Kidney epithelial cell (primary cell): ENCODE data around the gene ACP6. TPM values are rescaled to one million over a fixed set of nuclear protein-coding genes. Genes with fewer than 3 reads are reported as not detected.

Source experiments
- DNase-seq: peaks from one replicate; pipeline ENCODE4 v3.0.0-alpha.2; 2010; ENCODE audit warnings: low read depth
- H3K27me3 ChIP-seq: 2 replicates; pipeline ENCODE4 v1.6.0; 2011; ENCODE audit warnings: low read length; ENCODE audit not compliant: control insufficient read depth, insufficient read depth
- H3K36me3 ChIP-seq: 2 replicates; pipeline ENCODE4 v1.5.1; 2011; ENCODE audit warnings: low read length; ENCODE audit not compliant: control insufficient read depth, insufficient read depth
- H3K4me3 ChIP-seq: 2 replicates; pipeline ENCODE4 v1.5.1; 2011; ENCODE audit warnings: low read depth, mild to moderate bottlenecking, control low read depth, low read length
- CTCF ChIP-seq: IDR thresholded peaks from 2 replicates; pipeline ENCODE4 v1.5.1; 2011; ENCODE audit warnings: mild to moderate bottlenecking, moderate library complexity, low read length, control low read depth, inconsistent platforms; ENCODE audit not compliant: insufficient read depth, poor library complexity, severe bottlenecking
- total RNA-seq: library from RNA; depleted of rRNA; stranded (reverse); fragments of >200 nt; gene quantifications from 2 replicates; pipeline ENCODE4 v1.2.3, GENCODE V29; 2015

Gene ACP6
- total RNA-seq, 1 donor from 2014 or later, result 12.5 TPM

DNA sequence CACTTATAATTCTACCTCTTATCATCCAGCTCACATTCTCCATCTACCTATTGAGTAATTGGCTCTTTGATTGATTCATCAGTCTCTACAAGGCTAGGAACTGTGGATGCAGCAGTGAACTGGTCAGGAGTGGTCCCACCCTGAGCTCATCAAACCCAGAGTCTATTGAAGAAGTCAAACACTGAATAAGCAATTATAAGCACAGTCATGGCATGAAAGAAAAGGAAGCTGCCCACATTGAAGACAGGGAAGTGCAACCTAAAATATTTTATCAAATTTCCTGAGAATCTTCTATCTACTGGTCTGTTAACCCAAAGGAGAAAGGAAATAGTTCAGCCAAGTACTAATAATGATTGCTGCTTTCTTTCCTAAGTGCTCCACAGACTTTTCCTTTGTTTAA is 35.7 kb downstream of the ACP6 start:
- Histone ChIP-seq H3K36me3 (no peaks in the 10 kb centered on the region), H3K4me3 (no peak overlapping the region), H3K27me3 (no peaks in the 10 kb centered on the region)
- TF ChIP-seq CTCF, result no peak
- DNase-seq, result no peak

DNA sequence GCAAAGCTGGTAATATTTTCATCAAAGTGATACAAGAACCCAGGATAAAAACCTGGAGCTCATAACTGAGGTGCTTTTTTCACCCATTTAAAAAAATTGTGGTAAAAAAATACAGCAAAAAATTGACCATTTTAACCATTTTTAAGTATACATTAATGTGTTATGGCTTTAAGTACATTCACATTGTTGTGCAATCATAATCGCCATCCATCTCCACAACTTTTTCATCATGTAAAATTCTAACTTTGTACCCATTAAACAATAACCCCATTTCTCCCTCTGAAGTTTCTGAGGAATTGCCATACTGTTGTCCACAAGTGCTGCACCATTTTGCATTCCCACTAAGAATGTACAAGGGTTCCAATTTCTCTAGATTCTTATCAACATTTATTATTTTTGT is 36.6 kb downstream of the ACP6 start:
- no peak for TF ChIP-seq CTCF
- no peaks in the 10 kb centered on the region for H3K27me3 ChIP-seq
- no peak overlapping the region for H3K4me3 ChIP-seq
- H3K36me3 ChIP-seq, result no peaks in the 10 kb centered on the region
- DNase-seq, result no peak

- Histone ChIP-seq H3K36me3 (no peaks in the 10 kb centered on the region), H3K27me3 (no peaks in the 10 kb centered on the region), H3K4me3 (no peak overlapping the region)
- DNase-seq, result no peak
- TF ChIP-seq CTCF, result no peak
These were observed 38.5 kb downstream of the ACP6 start for GRCh38 chr1:147631839-147632238.

DNA sequence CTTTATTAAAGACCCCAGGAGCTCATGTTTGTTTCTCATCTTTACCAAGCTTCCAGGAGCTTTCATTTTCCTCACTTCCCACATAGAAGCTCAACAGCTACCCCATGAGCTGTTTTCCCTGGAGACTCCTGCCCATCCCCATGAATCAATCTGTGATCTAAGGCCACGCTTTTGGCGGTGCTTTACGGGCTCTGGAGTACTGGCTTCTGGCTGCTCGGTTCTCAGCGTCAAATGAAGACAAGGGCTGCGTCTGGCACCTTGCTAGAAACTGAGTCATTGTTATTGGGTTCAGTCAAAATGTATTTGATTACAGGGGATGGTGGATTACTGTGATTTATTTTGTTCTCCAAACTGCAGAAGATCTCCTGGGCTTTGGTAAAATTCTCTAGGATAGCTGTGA is 39.9 kb downstream of the ACP6 start:
- no peak for DNase-seq
- no peak for TF ChIP-seq CTCF
- Histone ChIP-seq H3K36me3 (no peaks in the 10 kb centered on the region), H3K27me3 (no peaks in the 10 kb centered on the region), H3K4me3 (no peak overlapping the region)

DNA sequence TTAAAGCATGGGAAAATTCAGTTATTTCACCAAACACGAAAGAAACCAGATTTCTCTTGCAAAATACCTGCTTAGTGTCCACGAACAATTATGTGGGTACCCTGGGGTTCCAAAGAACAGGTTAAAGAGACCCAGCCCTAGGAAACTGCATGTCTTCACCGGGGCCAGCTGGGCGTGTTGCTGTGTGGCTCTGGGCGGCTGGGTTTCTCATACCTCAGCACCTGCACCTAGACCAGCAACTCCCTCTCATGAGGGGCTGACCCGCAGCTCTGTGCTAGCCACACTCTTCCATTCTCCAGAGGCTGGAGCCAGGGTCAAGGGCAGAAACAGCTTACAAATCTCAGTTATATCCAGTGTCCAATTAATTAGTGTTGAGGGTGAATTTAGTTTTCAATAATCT is 40.3 kb downstream of the ACP6 start:
- no peak for DNase-seq
- no peak for TF ChIP-seq CTCF
- Histone ChIP-seq H3K36me3 (no peaks in the 10 kb centered on the region), H3K4me3 (no peak overlapping the region), H3K27me3 (no peaks in the 10 kb centered on the region)

DNA sequence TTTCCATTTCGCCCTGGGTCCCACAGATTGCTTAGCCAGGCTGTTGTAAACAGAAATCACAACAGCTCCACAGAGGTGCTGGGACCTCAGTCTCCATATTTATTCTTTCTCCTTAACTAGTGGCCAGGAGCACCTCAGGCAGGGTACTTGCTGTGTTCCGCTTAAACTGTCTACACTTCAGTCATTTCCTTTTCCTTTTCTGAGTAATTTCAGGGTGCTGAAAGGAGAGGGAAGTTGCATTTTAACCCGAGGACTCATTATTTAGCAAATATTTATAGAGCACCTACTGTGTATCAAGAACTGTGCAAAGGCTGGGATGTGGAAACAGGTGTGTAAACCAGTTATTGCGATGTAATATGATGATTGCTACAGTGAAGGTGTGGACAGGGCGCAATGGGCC is 41.9 kb downstream of the ACP6 start:
- no peak for TF ChIP-seq CTCF
- DNase-seq, result no peak
- Histone ChIP-seq H3K36me3 (peaks cover 2% of the 10 kb centered on the region), H3K4me3 (no peak overlapping the region), H3K27me3 (no peaks in the 10 kb centered on the region)
